HL-60 (cell line): Measurements from ENCODE around the gene IL23R.

ENCODE experiments used
- DNase-seq, 2 experiments: peaks; one replicate each; pipeline ENCODE4 v3.0.0-alpha.2; 2010 to 2020; ENCODE audit warnings: low read depth in 1 of 2, low spot score in 1 of 2
- H3K27ac ChIP-seq: fragments of 250-450 bp; sonication (Bioruptor Pico); replicated peaks from 2 replicates; pipeline ENCODE4 v1.5.1; 2020; ENCODE audit warnings: mild to moderate bottlenecking, moderate library complexity
- H3K27me3 ChIP-seq: fragments of 250-450 bp; sonication (Bioruptor Pico); 2 replicates; pipeline ENCODE4 v1.5.1; 2021; ENCODE audit warnings: mild to moderate bottlenecking, moderate library complexity; ENCODE audit not compliant: insufficient read depth, poor library complexity, severe bottlenecking
- H3K4me3 ChIP-seq: replicated peaks from 2 replicates; pipeline ENCODE4 v1.5.1; 2011; ENCODE audit warnings: mild to moderate bottlenecking, control low read depth, low read length; ENCODE audit not compliant: insufficient read depth
- GABPA ChIP-seq: IDR thresholded peaks from 2 replicates; pipeline ENCODE4 v1.6.1; 2012; ENCODE audit warnings: low read depth
- POLR2AphosphoS5 ChIP-seq: IDR thresholded peaks from 2 replicates; pipeline ENCODE4 v1.6.1; 2012; ENCODE audit warnings: low read depth
- SPI1 ChIP-seq: IDR thresholded peaks from 2 replicates; pipeline ENCODE4 v1.6.1; 2012; ENCODE audit warnings: low read depth, mild to moderate bottlenecking, borderline replicate concordance
- TF ChIP-seq, protein P1 (sequence below): IDR thresholded peaks from one replicate; pipeline ENCODE4 v1.5.1; 2011; ENCODE audit warnings: low read length, control low read depth, inconsistent platforms; ENCODE audit not compliant: insufficient read depth
- TF ChIP-seq, protein P2 (sequence below): IDR thresholded peaks from 2 replicates; pipeline ENCODE4 v1.6.1; 2012; ENCODE audit warnings: low read depth; ENCODE audit not compliant: insufficient replicate concordance

Gene IL23R

DNA sequence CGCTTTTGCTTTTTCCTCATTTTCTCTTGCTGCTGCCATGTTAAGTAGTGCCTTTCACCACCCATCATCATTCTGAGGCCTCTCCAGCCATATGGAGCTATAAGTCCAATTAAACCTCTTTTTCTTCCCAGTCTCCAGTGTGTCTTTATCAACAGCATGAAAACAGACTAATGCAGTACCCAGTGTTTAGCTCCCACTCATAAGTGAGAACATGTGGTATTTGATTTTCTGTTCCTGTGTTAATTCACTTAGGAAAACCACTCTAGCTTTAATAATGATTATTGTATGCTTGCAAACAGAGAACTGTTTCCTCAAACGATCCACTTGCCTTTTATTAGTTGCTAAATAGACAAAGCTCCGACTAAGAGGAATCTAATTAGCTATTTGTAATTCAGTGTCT, 43.3 kb downstream of the IL23R start:
- Histone ChIP-seq H3K27me3 (no peaks in the 10 kb centered on the region), H3K27ac (no peak overlapping the region), H3K4me3 (no peak overlapping the region)
- no peak for TF ChIP-seq POLR2AphosphoS5
- TF ChIP-seq, protein P1, sequence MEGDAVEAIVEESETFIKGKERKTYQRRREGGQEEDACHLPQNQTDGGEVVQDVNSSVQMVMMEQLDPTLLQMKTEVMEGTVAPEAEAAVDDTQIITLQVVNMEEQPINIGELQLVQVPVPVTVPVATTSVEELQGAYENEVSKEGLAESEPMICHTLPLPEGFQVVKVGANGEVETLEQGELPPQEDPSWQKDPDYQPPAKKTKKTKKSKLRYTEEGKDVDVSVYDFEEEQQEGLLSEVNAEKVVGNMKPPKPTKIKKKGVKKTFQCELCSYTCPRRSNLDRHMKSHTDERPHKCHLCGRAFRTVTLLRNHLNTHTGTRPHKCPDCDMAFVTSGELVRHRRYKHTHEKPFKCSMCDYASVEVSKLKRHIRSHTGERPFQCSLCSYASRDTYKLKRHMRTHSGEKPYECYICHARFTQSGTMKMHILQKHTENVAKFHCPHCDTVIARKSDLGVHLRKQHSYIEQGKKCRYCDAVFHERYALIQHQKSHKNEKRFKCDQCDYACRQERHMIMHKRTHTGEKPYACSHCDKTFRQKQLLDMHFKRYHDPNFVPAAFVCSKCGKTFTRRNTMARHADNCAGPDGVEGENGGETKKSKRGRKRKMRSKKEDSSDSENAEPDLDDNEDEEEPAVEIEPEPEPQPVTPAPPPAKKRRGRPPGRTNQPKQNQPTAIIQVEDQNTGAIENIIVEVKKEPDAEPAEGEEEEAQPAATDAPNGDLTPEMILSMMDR, result no peak
- TF ChIP-seq, protein P2, sequence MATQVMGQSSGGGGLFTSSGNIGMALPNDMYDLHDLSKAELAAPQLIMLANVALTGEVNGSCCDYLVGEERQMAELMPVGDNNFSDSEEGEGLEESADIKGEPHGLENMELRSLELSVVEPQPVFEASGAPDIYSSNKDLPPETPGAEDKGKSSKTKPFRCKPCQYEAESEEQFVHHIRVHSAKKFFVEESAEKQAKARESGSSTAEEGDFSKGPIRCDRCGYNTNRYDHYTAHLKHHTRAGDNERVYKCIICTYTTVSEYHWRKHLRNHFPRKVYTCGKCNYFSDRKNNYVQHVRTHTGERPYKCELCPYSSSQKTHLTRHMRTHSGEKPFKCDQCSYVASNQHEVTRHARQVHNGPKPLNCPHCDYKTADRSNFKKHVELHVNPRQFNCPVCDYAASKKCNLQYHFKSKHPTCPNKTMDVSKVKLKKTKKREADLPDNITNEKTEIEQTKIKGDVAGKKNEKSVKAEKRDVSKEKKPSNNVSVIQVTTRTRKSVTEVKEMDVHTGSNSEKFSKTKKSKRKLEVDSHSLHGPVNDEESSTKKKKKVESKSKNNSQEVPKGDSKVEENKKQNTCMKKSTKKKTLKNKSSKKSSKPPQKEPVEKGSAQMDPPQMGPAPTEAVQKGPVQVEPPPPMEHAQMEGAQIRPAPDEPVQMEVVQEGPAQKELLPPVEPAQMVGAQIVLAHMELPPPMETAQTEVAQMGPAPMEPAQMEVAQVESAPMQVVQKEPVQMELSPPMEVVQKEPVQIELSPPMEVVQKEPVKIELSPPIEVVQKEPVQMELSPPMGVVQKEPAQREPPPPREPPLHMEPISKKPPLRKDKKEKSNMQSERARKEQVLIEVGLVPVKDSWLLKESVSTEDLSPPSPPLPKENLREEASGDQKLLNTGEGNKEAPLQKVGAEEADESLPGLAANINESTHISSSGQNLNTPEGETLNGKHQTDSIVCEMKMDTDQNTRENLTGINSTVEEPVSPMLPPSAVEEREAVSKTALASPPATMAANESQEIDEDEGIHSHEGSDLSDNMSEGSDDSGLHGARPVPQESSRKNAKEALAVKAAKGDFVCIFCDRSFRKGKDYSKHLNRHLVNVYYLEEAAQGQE, result no peak
- no peak for DNase-seq

DNA sequence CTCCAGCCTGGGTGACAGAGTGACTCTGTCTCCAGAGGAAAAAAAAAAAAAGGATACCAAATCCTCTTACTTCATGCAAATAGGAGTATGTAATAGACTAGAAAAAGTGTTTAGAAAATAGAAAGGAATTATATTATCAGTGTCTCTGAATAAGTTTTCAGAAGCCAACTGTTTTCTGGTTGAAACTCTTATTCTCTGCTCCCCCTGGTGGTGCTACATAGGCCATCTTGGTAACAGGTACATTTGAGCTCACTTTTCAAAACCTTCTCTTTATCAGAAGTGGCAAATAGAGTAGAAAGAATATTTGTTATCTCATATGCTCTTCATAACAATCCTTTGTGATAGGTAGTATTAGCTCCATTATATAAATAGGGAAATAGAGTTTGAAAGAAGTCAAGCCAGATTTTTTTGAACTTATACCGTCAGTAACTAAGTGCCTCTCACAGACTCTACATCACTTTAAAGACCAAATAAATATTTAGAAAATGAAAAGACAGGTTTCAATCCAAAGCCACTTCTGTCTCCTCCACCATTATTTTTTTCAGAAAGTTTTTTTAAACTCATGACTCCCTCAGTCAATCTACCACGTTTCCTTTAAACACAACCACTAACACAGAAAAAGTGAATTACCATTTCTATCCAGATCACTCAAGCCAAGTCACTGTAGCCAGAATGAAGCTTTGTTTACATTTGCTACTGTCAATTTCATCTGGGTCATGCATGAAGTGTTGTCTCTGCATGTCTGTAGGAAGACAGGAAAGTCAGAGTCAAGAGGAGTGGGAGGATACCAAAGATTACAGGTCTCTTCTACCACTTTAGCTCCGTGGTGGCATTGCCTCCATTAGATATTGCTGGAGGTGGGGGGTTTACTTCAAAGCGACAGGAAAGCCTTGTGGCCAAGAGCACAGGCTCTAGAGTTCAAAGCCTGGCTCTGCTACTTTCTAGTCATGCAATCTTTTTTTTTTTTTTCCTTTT, 45.6 kb downstream of the IL23R start:
- TF ChIP-seq, protein P1, result no peak
- no peak for TF ChIP-seq GABPA
- TF ChIP-seq POLR2AphosphoS5, result no peak
- TF ChIP-seq, protein P2, result no peak
- TF ChIP-seq SPI1, result no peak
- no peaks in the 10 kb centered on the region for H3K27me3 ChIP-seq
- H3K27ac ChIP-seq, result no peak overlapping the region
- peak in 1 of 2 experiments; percentile 5 for DNase-seq
- no peak overlapping the region for H3K4me3 ChIP-seq

DNA sequence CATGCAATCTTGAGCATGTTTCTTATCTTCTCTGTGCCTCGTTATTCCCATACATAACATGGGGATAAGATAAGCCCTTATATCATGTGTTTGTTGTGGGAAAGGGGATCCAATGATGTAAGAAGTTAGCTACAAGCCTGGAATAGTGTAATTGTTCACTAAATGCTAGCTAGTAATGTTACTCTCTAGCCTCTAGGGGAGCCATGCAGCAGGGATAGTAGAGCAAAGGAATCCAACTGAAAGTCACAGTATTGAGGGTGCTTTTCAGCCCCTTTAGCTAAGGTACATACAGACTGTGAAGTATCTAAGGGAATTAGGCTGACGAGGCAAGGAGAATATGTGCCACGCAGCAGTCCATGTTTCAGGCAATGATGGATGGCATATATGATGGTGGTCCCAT, 46.9 kb downstream of the IL23R start:
- DNase-seq, result peak in 1 of 2 experiments; percentile 9
- no peak overlapping the region for H3K4me3 ChIP-seq
- TF ChIP-seq, protein P2, result no peak
- TF ChIP-seq, protein P1, result peak; percentile 36
- TF ChIP-seq POLR2AphosphoS5, result no peak

More for the DNA sequence above, 46.9 kb downstream of the IL23R start:
- Histone ChIP-seq H3K27me3 (no peaks in the 10 kb centered on the region), H3K27ac (no peak overlapping the region)
